ENCODE results near the gene OR10H3.
"Not testable (repeated sequence)": the region's sequence is repeated elsewhere in the genome, so short reads cannot be mapped to it uniquely, and the experiment has no call there.

The OR10H3 gene

DNA sequence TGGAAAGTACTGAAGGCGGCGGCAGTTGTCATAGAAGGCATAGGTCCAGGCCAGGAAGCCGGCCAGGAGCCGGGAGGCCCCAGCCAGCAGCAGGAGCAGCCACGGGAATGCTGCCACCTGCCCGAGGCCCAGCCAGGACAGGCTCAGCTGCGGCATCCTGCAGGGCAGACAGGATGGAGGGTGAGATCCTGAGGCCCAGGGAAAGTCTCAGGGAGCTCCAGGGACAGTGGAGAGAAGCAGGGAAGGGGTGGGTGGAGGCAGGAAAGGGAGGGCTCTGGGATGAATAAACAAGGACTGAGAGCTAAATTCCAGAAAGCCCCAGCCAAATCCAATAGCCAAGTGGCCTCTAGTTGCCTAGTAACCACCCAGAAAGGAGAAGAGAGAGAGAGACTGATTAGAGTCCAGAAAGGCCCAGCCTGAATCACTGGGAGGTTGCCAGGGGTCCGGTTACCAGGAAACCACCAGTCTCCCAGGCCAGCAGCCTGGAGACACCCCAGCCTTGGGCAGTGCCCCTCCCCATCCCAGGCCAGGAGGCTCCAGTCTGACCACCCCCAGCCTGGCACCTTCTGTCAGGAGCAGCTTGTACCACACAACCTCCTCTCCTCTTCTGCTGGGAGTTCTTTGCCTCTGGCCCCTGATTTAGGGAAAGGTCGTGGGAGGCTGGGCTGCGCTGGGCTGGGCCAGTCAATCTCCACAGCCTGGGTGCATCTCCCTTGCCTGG, 42.1 kb downstream of the OR10H3 start:
- DNase-seq = no peak

- no peak for DNase-seq
Measured at GRCh38 chr19:15780610-15781418, 43.0 kb downstream of the OR10H3 start.

DNA sequence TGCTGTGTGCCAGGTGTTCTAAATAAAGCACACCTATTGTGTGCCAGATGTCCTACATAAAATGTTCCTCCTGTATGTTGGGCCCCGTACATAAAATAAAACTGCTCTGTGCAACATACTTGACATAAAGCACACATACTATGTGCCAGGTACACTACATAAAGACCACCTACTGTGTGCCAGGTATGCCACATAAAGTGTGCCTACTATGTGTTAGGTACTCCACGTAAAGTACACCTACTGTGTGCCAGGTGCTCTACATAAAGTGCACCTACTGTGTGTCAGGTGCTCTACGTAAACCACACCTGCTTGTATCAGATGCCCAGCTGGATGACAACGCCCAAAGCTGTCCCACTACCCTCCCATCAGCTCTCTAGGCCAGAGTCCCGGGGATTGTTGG, 43.9 kb downstream of the OR10H3 start:
- DNase-seq = no peak

DNA sequence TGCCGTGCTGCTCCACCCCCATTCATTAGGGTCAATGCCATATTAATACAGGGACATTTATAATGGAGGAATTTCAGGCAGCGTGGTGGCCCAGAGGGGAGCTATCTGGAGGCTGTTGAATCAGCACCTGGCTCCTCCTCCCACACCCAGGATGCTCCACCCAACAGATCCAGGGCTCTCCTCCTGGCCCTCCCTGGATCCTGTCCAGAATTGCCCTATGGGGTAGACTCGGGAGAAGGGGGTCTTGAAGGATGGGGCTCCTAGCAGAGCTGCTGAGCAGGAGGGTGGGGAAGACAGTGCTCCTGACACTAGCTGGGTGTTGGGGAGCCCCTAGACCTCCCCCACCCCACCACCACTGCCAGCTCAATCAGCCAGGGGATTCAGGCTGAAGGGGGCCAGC, 44.4 kb downstream of the OR10H3 start:
- no peak for DNase-seq

DNA sequence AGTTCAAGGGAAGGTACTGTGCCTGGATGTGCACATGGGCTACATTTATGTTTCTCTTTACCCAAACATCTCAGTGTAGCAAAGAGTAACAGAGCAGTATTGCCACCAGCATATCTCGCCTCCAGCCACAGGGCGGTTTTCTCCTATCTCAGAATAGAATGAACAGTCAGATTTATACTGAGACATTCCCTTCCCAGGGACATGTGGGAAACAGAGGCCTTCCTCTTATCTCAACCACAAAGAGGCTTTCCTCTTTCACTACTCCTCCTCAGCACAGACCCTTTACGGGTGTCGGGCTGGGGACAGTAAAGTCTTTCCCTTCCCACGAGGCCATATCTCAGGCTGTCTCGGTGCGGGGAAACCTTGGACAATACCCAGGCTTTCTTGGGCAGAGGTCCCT, 45.1 kb downstream of the OR10H3 start:
- not testable (repeated sequence) for DNase-seq

- no peak for DNase-seq
Measured at GRCh38 chr19:15787611-15788155, 49.9 kb downstream of the OR10H3 start, which contains the start of gene OR10H5. OR10H5 (plus strand) TSS chr19:15787661; CDS start chr19:15794049, 6,388 bp downstream.

GRCh38 chr19:15788594-15789270, 50.9 kb downstream of the OR10H3 start:
- no peak for DNase-seq

DNA sequence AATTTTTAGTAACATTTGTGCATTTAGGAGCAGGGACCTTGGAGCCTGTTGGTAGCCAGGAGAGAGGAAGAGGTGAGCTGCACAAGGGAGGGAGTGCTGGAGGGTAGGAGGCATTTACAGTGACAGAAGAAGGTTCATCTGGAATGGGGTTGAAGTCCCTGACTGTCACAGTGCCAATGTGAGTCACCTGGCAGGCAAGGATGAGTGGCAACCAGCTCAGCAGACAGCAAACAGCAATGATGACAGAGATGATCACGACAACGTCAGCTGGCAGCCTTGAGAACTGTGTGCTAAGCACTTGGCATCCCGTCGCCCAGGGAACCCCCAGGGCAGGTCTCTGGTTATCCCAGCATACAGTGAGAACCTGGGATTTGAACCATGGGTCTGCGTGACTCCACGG, 52.3 kb downstream of the OR10H3 start:
- DNase-seq = no peak
